SKM-1 (cell line): ENCODE results near the gene MFAP3L.
"Not testable (repeated sequence)": the region's sequence is repeated elsewhere in the genome, so short reads cannot be mapped to it uniquely, and the experiment has no call there.

Experiments used
- DNase-seq: peaks from one replicate; lab custom pipeline; 2025; ENCODE audit not compliant: unreplicated experiment; lab: John Stamatoyannopoulos, UW

MFAP3L gene

GRCh38 chr4:169948271-169948670 is 77.9 kb downstream of the MFAP3L start:
- no peak for DNase-seq

GRCh38 chr4:169945636-169946035 is 80.6 kb downstream of the MFAP3L start:
- DNase-seq = no peak

GRCh38 chr4:169943601-169944000 is 82.6 kb downstream of the MFAP3L start:
- not testable (repeated sequence) for DNase-seq

GRCh38 chr4:169941141-169941540 is 85.1 kb downstream of the MFAP3L start:
- no peak for DNase-seq

DNA sequence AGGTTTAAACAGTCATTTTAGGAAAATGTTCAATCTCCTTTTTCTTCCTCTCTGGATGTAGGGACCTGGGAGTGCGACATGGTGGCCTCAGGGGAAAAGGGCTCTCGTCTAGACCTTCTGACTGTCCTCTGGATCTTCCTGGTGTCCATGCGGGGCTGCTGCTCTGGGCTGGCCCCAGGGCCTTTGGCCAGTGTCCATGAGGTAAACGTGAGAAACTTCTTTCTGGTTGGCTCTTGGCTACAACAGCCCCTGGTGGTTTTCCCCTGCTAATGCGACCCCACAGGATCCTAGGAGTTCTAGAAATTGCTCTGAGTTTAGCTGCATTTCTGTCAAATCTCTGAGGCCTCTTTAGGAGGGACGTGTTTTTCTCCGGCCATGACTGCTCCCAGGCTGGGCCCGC is 85.7 kb downstream of the MFAP3L start:
- DNase-seq = no peak
